Measurements from ENCODE around the gene BTBD10.

The BTBD10 gene

DNA sequence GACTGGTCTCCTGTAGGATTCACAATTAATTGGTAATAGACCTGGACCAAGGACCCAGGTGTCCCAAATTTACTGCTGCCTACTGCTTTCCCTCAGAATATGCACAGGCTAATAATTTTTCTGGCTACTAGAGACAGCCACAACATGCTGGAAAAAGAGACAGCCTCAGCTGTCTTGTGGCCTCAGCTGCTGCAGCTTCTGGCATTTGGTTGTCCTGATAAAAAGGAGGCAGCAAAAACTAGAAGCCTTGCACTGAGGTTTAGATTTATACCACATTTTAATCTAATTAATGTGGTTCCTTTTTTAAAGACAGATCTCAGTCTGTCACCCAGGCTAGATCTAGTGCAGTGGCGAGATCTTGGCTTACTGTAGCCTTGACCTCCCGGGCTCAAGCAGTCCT is 89.8 kb downstream of the BTBD10 start:
- no peak for DNase-seq

DNA sequence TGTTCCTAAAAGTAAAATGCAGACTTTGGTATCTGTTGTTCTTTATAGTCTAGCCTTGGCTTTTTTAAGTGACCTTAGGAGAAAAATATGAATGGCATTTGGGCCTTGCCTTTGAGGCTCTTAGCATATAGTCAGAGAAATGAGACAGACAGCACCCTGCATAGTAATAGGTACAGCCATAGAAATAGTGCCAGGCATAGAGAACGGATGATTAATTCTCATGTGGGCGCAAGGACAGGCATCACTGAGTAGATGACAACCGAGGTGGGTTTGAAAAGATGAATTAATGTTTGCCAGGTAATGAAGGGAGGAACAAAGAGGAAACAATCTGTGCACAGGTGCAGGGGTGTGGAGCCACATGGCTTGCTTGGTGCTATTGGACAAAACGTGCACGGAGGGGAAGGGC is 95.0 kb downstream of the BTBD10 start:
- no peak for DNase-seq

DNA sequence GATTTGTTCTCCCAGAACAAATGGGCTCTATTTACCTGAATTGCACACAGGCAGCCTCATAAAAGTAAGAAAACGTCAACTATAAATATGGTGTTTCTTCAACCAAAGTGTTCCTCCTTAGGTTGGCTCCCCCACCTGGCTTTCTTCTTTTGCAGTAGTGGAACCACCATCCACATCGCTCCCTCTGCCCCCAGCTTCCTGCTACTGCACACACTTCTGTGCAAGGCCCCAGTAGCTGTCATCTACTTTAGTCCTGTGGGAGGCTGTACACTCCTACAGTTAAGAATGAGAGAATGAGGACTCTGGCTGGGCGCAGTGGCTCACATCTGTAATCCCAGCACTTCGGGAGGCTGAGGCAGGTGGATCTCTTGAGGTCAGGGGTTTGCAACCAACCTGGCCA is 95.9 kb downstream of the BTBD10 start:
- no peak for DNase-seq

DNA sequence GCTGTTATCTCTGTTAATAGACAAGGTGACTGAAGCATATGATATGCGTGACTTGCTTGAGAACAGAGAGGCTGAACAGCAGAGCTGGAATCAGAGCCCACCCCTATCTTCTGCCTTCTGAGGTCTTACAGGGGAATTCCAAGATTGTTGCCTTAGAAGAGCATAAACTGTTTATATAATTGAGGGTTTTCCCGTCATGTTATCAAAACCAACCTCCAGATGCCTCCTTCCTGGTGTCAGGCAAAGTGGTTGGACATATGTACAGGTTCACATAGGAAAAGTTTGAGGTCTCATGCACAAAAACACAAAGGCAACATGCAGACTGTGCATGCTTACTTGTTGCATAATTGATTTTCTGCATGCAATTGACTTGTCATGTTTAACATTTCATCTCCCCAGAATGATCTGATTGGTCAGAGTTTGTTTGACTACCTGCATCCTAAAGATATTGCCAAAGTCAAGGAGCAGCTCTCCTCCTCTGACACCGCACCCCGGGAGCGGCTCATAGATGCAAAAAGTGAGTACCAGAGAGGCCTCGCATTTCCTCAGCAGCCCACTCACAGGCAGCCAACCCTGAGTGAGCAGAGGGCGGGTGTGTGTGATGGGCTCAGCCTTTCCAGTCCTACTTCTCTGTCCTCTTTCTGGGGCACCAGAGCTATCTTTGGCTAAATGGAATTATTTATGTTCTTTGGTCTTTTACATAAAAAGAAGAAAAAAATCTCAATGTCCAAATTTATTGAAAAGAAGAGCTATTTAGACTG is 96.6 kb downstream of the BTBD10 start:
- DNase-seq = no peak

DNA sequence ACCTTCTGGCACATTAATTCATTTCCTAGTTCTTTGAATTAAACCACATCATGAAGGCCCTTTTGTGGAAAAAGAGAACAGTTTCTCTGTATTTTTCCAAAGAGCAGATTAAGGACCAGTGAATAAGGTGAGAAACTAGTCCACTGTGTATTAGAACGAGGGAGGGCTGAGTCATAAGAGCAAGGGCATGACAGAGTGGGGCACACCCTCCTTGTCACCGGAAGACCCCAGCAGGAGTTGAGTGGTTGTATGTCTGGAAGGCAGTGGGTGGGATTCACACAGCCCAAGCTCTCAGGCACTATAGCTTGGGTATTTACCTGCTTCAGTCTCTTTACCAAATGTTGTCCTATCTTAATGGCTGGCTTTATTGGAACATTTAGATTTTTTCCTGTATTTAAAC is 98.6 kb downstream of the BTBD10 start:
- DNase-seq = no peak

DNA sequence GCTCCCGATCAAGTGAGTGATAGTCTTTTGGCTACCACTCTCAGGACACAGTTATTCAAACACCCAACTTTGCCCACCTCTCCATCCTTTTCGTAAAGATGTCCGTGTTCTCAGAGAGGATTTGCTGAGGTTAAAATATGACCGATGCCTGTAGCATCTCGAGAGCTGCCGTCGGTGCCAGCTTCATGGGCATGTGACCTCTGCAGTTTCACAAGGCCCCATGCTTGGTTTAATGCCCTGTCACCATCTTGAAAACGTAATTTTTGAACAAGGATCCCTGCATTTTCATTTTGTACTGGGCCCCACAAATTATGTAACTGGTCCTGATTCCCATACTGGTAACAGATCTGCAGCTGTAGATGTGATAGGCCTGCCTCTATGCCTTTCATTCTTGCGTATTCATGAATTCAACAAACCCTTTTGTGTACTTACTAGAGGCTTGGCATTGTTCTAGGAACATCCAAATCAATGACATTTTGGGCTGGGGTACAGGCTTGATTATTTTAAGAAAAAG is 100.4 kb downstream of the BTBD10 start:
- DNase-seq = no peak

DNA sequence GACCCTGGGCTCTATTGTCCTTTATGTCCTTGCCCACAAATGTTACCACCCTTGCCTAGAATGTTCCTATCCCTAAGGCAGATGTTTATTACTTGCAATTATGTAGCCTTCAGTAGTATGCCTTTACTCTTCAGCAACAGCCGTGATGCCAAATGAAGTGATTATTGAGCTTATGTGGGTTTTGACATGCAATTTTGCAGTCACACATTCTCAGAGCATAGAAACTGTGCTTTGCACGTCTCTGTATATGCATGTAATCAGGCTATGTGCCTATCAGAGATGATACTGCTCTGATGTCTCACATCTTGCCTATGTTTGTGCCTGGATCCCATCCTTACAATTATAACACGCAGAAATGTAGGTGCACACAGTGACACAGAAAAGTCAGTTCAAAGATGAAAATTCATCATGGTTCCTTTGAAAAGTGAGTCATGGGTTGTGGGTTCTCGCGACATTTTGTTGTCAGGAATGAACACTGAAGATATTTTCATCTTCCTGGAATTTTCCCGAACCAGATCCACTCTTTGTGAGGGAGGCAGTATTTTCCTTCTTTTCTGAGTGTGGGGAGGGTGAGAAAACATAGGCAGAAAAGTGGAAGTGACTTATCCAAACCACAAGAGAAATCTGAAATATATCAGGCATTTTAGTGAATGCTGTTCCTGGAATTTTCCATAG is 104.3 kb downstream of the BTBD10 start:
- no peak for DNase-seq

DNA sequence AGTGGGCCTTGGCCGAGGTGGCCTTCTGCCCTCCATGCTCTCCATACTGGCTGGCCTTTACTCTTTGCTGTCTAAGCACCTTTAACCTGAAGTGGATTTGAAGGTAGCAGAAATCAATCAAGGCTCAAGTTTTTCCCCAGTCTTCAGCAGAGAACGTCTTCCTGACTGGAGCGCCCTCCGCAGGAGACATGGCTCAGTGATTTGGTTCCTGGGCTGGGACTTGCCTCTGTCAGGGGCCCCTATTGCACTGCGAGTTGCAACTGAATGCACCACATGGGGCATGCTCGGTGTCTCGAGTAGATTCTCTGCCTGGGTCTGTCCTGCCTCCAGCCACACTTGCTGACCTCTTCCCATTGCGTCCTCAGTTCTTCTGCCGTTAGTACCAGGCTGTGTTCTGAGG is 105.8 kb downstream of the BTBD10 start:
- DNase-seq = no peak

DNA sequence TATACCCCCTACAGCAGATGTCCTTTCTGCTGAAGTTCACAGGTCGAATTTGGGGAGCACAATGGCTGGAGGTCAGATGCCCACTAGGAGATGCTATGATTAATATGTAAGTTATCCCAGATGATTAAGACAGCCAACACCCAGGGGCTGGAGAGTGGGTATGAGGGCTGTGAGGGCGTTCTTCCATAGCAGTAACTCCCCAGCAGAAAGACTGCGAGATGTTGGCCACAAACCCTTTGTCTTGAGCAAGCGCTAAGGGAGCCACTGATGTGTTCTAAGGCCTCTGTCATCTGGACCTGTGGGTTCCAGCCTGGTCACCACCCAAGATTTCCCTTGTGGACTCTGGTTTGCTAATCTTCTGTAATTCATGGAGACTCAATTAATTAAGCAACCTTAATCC is 107.8 kb downstream of the BTBD10 start:
- no peak for DNase-seq

DNA sequence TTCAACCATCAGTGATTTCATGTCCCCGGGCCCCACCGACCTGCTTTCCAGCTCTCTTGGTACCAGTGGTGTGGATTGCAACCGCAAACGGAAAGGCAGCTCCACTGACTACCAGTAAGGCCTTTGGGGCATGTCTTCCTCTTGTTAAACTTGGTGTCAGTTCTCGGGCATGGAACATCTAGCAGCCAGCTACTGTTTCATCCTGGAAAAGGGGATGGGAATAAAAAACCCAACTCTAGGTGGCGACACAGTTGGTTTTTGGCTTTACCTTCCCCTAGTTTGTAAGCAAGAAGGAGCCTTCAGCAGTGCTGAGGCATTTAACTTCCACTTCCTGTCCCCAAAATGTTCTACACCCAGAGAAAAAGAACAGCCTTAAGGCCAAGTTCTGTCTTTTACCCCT is 108.7 kb downstream of the BTBD10 start:
- peak; percentile 7 for DNase-seq

DNA sequence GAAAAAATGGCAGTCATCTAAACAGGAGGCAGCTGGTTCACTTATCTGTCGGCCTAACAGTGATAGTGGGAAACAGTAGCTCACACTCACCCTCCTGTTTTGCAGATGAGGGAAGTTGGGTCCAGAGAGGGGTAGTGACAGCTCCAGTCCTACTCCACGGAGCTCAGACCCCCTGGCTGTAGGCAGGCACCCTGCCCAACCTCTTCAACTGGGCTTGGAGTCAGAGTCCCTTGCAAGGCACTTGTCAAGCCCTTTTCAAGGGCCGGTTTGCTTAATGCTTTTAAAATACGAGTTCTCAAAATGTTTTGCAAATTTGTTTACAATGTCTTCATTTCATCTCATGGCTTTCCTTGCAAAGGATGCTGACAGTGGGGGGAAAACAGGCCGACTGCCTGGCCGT is 110.3 kb downstream of the BTBD10 start:
- no peak for DNase-seq

DNA sequence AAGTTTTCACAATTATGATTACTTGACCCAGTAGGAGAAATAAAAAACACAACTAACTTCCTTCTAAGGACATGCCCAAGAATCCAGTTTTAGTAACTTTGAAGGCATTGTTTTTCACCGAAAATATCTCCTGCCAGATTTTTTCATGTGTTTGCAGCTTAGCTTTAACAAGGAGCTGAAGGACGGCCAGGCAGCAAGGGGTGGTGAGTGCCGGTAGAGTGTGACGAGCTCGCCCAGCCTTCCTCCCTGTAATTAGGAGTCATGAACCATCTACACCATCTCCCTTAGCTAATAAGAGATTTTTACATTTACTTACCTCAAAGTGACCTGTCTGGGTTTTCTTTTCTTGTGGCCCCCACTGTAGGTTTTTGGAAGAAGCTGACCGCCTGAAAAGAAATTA is 113.4 kb downstream of the BTBD10 start:
- DNase-seq = no peak

DNA sequence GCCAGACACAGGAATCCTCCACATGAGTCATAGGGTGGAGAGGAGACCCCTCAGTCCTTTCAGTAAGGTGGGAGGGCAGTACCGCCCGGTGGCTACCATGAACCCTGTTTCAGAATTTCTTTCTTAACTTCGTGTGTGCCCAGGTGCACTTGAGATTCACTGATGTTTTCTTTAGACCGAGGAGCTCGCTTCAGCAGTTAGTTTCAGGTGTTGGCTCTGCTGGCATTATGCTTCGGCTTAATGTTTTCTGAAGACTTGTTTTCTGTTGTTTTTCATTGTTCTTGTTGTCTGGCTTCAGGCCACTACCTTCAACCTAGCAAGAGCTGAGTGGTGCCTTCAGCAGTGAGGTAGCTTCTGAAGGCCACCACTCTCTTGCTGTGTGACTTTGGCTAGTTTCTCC is 114.0 kb downstream of the BTBD10 start:
- DNase-seq = no peak

DNA sequence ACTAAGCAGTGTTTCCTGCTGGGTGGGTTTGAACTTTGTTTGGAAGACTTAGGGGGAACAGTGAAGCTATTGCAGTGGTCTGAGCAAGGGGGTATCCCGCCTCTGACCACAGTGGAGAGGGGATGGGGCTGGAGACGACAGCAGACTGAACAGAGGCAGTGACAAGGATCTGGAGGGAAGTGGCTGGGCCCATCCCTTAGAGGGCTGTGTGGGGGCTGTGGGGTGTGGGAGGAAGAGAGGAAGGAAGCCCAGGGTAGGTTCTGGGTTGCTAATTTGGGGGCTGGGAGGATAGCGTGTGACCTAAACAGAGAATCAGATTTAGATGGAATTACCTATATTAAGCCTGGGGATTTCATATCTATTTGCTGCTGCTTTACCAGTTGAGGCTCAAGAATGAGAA is 114.7 kb downstream of the BTBD10 start:
- DNase-seq = no peak

DNA sequence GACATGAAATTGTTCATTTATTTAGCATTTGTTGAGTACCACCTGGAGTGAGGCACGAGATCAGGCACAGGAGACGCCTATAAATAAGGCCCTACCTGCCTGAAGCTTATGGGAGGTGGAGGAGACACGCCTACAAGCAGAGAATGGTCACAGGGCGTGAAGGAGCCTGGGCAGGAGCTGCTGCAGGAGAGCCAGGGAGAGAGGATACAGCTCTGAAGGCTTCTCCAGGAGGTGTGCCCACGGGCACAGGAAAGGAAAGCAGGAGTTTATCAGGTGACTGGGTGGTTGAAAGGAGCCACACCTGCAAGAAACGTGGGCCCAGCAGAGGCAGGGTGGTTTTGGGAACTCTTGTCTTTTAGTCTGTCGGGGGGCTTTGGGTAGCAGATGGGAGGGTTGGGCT is 115.1 kb downstream of the BTBD10 start:
- no peak for DNase-seq

DNA sequence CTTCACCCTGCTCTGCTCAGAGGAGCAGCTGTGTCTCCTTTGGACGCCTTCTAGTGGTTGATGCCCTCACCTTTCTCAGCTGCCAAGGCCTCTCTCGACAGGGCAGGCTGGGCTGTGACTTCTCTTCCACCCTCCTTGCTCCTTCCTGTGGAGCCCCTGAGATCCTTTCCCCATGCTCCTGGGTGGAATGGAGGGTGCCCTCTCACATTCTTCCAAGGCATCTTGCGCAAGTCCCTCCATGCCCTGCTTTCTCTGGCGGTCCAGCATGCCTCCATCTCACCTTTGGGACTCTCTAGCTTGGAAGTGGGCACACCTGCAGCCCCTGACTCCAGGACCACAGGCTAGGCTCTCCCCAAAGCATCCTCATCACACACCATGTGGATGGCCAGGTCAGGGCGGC is 116.6 kb downstream of the BTBD10 start:
- no peak for DNase-seq

DNA sequence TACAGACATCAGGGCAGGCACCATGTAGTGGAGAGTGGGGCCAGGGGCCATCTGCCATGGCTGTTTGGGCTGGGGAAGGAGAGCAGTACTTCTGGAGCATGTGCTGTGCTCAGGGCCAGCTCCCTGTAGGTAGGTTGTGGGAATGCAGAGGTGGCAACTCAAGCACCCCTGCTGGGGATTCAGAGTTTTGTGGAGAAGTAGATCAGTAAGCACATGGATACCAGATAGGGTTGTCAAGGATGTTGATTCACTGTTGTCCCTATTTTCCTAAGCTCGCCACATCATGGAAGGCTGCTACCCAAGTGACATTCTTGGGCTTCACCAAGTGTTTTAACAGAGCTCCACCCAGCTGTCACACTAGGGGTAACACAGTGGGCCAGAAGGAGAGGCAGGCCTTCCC is 118.2 kb downstream of the BTBD10 start:
- no peak for DNase-seq

DNA sequence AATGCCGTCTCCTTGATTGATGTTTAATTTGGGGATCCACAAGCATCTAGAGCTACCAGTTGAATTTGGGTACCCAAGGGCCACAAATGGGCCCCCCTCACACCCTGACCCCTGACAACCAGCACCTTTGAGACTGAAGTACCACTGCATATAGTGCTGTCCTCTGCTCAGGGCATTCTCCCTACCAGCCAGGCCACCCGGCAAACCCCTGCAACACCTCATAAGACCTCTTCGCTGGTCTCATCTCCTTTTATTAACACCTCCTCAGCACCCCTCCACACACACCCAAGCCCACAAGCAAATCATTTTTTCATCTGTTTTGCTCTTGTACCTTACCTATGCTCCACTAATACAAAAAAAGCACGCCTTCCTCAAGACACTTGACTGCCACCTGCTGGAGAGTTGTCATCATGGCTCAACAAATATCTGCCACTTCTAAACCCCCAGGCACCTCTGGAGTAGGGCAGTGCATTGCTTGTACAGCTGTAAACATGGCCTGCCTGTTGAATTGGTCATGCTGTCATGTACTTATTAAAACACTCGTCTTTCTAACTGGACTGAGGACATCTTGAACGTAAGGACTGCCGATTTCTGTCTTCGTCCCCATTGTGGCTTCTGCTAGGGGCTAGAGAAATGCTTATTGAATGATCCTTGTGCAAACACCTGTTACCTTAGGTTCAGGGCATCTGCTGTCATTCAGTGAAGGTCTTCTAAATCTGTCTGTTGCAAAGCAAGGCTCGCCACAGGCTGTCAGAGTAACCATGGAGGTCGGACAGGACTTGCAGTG is 118.9 kb downstream of the BTBD10 start:
- peak; percentile 72 for DNase-seq

DNA sequence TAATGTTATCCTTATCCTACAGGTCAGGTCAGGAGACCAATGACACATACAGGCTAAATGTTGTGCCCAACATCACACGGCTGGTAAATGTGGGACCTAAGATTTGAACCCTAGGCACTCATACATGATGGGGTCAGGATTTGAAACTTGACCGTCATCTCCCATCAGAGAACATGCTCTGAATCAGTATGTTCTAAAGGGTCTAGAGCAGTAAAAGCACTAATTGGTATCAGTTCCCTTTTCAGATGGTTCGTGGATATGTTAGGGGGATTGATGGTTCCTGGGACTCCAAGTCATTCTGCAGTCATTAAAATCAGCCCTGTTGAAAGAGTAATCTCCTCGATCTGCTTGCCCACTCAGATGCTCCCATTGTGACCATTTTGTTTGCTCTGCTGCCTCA is 120.0 kb downstream of the BTBD10 start:
- no peak for DNase-seq

DNA sequence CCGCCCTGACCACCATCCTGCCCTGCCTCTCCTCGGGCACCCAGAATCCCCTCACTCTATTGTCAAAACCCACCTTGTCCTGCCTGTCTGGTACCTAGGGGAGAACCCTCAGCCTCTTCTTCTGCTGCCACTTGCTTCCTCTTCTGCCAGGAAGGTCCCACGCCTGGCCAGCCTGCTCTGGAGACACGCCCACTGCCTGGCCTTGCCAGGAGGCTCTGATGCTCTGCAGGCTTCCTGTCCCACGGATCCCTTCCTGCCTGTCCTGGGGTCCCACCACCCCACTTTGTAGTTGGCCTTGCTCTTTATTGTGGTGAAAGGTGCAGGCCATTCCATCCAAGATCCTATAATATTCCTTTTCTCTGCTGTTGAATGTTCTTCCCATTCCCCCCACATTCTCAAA is 122.0 kb downstream of the BTBD10 start:
- DNase-seq = no peak

DNA sequence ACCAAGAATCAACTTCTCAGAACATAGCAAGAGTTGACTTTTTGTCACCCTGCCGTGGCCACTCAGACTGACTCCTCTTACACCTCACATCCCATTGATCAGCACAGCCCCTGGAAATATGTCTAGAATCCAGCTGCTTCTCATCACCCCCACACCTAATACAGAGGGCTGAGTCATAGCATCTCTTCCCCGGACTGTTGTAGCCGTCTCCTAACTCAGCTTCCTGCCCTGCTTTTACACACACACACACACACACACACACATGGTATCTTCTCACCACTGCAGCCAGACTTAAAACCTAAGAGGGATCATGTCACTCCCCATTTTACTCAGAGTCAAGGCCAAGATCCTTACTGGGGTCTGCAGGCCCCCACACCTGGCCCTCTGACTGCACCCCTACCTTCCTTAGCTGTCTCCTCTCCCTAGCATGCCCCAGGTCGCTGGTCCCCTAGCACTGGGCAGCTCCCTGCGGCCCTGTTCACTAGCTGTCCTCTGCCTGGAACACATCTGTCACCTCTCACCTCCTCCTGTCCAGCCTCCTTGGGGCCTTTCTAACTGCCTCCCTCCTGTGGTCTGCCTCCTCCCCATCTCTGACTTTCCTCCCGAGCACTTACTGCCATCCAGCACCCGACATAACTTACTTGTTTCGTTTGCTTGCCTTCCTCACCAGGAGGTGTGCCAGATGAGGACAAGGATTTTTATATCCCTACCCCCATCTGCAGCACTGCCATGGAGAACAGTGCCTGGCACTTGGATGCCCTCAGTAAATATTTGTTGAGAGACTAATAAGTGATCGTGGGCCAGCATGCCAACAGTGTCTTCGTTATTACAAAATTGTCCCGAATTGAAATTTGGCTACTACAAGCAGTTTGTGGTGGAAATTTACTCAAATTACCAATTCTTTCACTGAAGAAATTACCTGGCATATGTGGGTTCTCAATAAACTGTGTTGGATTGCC is 123.5 kb downstream of the BTBD10 start:
- DNase-seq = no peak

DNA sequence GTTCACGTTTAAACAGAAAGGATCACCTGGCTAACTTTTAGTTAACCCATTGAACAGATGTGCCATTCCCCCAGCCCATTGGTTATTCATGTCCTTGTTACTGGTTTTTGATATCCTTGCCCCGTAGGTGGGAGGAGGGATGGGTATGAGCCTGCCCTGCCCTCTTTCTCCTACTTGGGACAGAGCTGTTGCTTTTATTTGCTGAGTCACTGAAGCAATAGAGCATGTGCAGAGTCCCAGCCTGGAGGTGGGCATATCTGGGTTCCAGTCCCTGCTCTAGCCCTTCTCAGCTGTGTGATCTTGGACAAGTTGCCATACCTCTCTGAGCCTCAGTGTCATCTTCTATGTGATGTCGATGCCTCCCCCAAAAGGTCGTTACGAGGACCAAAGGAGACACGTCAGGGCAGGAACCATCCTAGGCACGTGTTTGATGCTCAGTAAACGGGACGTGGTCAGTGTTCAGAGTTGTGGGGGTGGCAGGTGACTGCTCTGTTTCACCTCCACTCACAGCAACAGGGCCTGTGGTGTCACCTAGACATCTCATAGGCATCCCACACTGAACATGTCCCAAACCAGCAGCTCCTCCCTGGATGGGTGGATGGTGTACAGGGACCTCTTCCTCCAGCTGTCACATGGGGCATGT is 124.5 kb downstream of the BTBD10 start:
- DNase-seq = no peak
